NOMO-1 treated with DMSO at 0.1 percent for 48 hours (cell line): Measurements from ENCODE around the gene EP400.

Experiments
- DNase-seq: peaks from one replicate; lab custom pipeline; 2025; ENCODE audit not compliant: unreplicated experiment; lab: John Stamatoyannopoulos, UW

The EP400 gene

GRCh38 chr12:132015686-132016430, 66.1 kb downstream of the EP400 start:
- DNase-seq = no peak

- no peak for DNase-seq
These were observed 68.6 kb downstream of the EP400 start for GRCh38 chr12:132018193-132018916.

GRCh38 chr12:132019891-132020290, 70.1 kb downstream of the EP400 start:
- DNase-seq = no peak

- no peak for DNase-seq
These were observed 70.5 kb downstream of the EP400 start for GRCh38 chr12:132020292-132020691.

GRCh38 chr12:132021031-132021871, 71.5 kb downstream of the EP400 start:
- DNase-seq = no peak

- DNase-seq = no peak
These were observed 72.2 kb downstream of the EP400 start for GRCh38 chr12:132021965-132022364.

GRCh38 chr12:132023658-132024057, 73.9 kb downstream of the EP400 start:
- DNase-seq = no peak

- peak; percentile 69 for DNase-seq
These were observed 75.0 kb downstream of the EP400 start for GRCh38 chr12:132024758-132025157.

GRCh38 chr12:132025526-132025925, 75.8 kb downstream of the EP400 start:
- DNase-seq = no peak

- DNase-seq = no peak
These were observed 76.5 kb downstream of the EP400 start for GRCh38 chr12:132026061-132026795.

- DNase-seq = no peak
These were observed 77.2 kb downstream of the EP400 start for GRCh38 chr12:132026796-132027500.

GRCh38 chr12:132027636-132028035, 77.9 kb downstream of the EP400 start:
- no peak for DNase-seq

GRCh38 chr12:132028111-132028510, 78.4 kb downstream of the EP400 start:
- DNase-seq = no peak

- no peak for DNase-seq
These were observed 80.0 kb downstream of the EP400 start for GRCh38 chr12:132029503-132030300.

GRCh38 chr12:132030367-132031038, 80.8 kb downstream of the EP400 start:
- DNase-seq = no peak

- DNase-seq = no peak
These were observed 83.9 kb downstream of the EP400 start for GRCh38 chr12:132033627-132034026.

GRCh38 chr12:132036063-132036683, 86.4 kb downstream of the EP400 start:
- no peak for DNase-seq

- no peak for DNase-seq
These were observed 91.3 kb downstream of the EP400 start for GRCh38 chr12:132040906-132041606.
